HG03064 (cell line): ENCODE data around the gene GSG1L2.

Experiments used
- ATAC-seq: cut with Tn5 transposase; IDR thresholded peaks from one replicate; pipeline ENCODE4 v1.9.1; 2021; ENCODE audit warnings: low read depth; ENCODE audit not compliant: unreplicated experiment

GSG1L2 gene

DNA sequence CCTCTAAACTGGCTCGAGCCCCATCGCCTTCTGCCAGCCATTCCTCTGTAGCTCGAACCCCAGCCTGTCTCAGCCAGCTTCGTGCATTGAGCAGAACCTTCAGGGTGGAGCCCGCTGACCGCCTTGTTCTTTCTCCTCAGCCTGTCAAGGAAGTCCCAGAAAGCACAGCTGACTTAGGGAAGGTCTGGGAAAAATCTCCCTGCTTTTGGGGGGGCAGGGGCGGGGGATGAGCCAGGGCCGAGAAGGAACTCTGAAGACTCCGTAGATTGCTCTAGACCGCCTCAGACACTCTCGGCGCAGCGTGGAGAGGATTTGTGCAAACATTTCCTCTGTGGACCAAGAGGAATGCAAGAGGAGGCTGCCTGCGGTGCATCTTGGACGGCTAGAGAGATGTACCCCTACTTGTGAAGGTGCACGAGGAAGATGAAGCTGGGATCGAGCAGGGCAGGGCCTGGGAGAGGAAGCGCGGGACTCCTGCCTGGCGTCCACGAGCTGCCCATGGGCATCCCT is 3.8 kb upstream of the GSG1L2 start, which contains the start of gene GLP2R:
Gene GLP2R (plus strand): TSS at position 284 of the 510 bp plus-strand sequence. CDS start 140 bp downstream, at position 424.
- ATAC-seq: no peak

GRCh38 chr17:9824797-9825338 is 3.0 kb upstream of the GSG1L2 start:
- no peak for ATAC-seq

DNA sequence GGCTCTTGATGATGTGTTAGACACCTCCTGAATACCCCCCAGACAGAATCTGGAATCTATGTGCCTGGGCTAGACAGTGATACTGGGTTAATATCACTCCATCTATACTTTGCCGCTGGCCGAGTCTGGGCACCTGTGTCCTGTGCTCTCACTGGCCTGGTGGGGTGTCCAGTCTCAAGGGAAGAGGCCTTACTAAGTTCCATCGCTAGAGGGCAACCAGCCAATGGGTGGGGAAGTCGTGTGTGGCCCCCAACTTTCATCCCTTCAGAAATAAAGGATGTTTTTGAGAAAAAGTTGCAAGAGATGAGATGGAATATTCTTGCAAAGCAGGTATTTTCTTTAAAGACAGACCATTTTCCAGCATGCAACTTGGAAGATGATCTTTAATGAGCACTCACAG is 2.2 kb upstream of the GSG1L2 start:
- ATAC-seq: no peak

DNA sequence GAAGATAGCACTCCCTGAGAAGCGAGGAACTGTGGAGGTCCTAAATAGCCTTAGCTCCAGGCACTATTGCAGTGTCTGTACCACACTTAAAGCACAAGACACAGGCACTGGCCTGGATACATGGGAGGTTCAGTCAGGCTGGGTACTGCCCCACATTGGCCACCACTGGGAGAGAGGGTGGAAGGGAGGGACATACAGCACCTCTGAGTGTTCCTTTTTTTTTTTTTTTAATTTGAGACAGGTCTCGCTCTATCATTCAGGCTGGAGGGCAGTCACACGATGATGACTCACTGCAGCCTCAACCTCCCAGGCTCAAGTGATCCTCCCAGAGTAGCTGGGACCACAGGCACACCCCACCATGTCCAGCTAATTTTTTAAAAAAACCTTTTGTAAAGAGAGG is 1.4 kb downstream of the GSG1L2 start:
- no peak for ATAC-seq

- ATAC-seq: no peak
Measured at GRCh38 chr17:9818760-9819159, 3.1 kb downstream of the GSG1L2 start.

DNA sequence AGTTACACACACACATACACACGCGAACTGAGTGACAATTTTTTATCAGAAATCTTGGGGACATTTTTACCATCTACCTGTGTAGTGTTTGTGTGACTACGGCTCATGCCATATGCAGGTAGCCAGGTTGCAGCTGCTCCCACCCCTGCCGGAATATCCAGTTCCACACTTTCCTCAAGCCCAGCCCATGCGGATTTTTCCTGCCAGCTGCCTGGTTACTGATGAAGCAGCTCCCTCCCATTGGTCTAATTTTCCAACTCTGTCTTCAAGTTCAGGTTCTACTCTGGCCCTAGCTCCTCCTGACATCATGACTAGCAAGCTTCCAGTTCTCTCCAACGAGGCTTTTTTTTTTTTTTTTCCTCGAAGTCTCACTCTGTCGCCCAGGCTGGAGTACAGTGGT is 4.8 kb downstream of the GSG1L2 start:
- no peak for ATAC-seq

DNA sequence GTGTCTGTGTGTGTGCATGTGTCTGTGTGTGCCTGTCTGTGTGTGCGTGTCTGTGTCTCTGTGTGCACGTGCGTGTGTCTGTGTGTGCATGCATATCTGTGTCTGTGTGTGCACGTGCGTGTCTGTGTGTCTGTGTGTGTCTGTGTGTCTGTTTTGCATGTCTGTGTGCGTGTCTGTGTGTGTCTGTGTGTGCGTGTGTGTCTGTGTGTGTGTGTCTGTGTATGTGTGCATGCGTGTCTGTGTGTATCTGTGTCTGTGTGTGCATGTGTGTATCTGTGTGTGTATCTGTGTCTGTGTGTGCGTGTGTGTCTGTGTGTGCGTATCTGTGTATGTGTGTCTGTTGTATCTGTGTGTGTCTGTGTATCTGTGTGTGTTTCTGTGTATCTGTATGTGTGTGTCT is 5.4 kb downstream of the GSG1L2 start:
- no peak for ATAC-seq

GRCh38 chr17:9814337-9814945 is 7.4 kb downstream of the GSG1L2 start:
- no peak for ATAC-seq

DNA sequence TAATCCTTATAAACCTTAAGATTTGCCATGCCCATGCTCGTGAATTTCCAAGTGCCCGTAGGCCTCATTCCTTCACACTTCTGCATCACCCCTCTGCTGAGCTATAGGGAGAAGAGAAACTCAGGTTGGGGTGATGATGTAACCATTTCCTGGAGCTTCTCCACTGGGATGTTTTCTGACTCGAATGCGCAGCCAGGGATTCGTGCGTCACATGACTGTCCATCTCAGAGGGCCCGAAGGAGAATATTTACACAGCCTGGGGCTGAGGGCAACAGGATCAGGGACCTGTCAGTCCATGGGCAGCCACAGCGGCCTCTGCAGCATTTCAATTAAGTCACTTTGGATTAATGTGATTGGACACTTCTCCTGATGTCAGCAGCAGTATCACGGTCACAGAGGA is 8.7 kb downstream of the GSG1L2 start:
- ATAC-seq: no peak

- no peak for ATAC-seq
Measured at GRCh38 chr17:9811537-9811936, 10.3 kb downstream of the GSG1L2 start.

DNA sequence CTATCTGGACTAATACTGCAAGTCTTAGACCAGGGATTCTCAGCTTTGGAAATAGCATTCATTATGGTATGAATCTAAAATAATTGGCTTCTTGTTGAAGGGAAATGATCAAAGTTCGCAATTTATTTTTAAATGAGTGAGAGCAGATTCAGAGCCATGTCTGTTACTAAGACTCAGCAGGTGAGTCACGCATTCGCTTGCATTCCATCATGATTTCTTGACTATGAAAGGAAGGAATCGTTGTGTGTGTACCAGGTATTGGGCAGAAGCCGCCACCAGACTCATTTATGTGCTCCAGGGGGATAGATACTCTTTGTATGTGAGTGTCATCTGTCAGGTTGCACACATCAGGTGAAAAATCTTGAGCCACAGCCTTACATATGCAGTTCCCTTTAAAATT is 10.8 kb downstream of the GSG1L2 start:
- ATAC-seq: no peak

DNA sequence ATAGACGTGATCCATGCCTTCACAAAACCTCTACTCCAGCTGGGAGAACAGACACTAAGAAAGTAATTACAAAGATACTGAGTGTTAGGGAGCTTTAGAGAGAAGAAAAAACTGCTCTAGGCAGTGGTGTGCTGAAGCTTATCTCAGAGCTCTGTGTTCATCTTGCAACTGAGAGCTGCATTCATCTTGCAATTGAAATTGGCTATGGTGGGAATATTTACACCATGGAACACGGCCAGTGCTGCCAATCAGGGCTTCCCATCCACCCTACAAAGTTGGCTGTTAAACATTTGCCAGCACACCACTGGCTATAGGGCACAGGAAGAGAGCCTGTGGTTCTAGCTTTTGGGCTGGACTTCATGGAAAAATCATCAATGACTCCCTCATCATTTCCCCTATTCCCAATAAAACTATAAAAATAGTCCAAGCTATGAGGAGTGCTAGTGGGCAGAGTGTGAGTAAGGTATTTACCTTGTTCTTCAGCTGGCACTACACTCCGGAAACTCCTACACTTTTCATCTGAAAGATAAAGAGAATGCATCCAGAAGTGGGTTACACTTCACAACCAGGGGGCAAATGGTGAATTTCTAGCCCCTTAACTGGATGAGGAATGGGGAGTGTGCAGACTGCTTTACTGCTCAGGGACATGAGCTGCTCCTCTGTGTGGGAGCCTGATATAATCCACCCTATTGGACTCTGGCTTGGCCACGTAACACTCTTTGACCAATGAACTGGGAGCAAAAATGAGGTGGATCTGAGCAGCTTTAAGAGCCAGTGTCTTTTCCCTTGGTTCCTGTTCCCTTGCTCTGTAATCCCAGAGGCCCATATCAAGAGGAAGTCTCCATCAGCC is 11.6 kb downstream of the GSG1L2 start:
- ATAC-seq: no peak

DNA sequence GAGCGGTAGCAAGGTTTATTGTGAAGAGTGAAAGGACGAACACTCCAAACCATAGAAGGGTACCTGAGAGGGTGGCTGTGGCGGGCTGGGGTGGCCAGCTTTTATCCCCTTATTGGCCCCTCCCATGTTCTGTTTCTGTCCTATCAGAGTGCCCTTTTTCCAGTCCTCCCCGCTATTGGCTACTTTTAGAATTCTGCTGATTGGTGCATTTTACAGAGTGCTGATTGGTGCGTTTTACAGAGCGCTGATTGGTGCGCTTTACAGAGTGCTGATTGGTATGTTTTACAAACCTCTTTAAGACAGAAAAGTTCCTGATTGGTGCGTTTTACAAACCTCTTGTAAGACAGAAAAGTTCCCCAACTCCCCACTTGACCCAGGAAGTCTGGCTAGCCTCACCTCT is 12.5 kb downstream of the GSG1L2 start:
- ATAC-seq: no peak

- no peak for ATAC-seq
Measured at GRCh38 chr17:9806699-9807098, 15.2 kb downstream of the GSG1L2 start.

DNA sequence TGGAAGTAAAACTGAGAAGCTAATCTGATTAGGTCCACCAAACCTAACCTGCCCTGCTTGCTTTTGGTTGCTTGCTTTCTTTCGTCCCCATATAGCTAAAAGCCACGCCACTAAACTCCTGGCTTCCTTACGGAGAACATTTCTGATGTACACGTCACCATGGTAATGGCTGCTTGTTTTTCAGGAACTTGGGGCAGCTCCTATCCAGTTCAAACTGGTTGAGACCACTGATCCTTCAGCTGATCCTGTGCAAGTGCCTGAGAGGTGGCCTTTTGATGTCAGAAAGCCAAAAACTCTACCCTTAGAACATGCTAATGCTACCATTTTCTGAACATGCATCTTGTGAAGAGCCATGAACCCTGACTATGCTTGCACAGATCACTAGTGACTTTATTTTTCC is 16.1 kb downstream of the GSG1L2 start:
- no peak for ATAC-seq

DNA sequence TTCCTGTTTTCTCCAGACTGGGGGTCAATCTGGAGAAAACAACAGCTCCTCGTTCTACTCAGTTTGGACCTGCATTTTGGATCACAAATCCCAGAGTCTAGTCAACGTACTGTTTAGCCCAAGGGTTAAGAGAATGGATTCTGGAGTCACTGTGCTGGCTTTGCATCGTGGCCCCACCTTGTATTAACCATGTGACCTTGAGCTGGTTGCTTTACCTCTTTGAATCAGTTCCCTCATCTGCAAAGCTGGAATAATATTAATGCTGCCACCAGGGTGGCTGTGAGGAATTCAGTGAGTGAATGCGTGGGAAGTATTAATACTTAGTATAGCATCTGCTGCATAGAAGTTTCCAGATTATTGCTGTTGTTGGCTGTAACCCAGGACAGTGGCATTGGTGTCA is 19.2 kb downstream of the GSG1L2 start:
- no peak for ATAC-seq

DNA sequence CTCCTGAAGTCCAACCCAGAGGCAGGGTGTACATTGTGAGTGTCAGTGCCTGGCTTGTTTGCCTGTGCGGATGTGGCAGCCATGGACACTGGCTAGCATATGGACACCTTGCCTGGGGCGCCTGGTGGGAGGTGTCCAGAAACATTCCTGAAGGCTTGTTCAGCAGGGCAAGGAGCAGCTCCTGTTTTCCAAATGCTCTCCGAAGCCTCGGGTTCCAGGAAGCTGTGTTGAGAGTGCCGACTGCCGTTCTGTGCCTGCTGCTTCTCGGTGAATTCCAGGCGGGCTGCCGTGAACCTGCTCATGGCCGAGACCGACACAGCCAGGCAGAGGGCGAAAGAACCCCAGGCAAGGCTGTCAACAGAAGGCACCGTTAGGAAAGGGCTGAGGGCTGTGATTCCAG is 19.6 kb downstream of the GSG1L2 start:
- no peak for ATAC-seq

- ATAC-seq: no peak
Measured at GRCh38 chr17:9801505-9801904, 20.4 kb downstream of the GSG1L2 start.

GRCh38 chr17:9798724-9799123 is 23.2 kb downstream of the GSG1L2 start:
- ATAC-seq: no peak

DNA sequence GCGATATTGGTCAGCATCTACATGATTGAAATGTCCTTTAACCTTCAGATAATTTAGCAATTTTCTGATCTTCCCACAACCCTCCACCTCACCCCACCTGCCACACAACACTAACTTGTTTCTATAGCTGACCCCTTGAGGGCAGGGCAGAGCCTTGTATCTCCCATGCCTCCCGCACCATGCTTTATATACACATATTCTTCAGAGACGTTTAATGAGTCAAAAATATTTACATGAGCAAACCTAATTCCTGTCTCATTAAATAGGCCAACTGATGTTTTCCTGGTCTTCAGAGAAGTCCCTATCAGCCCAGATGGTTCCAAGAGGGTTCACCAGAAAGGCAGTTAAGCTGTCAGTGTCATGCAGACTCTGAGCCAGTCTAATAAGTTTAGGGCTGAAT is 23.9 kb downstream of the GSG1L2 start:
- ATAC-seq: no peak

- ATAC-seq: no peak
Measured at GRCh38 chr17:9792181-9792840, 29.6 kb downstream of the GSG1L2 start.
